ENCODE measurements around the gene FBXL13.
"Not testable (repeated sequence)": the region's sequence is repeated elsewhere in the genome, so short reads cannot be mapped to it uniquely, and the experiment has no call there.

FBXL13 gene

GRCh38 chr7:102794567-102794966 lies 280.0 kb downstream of the FBXL13 start:
- H3K9me3 ChIP-seq (ENCODE audit: control insufficient read depth, low read length); H3K27ac ChIP-seq (ENCODE audit: low read depth, low read length, severe bottlenecking); H3K4me1 ChIP-seq (ENCODE audit: control insufficient read depth, insufficient read depth, low read length, poor library complexity, severe bottlenecking); H3K36me3 ChIP-seq (ENCODE audit: control insufficient read depth, insufficient read depth, low read length); H3K4me3 ChIP-seq (ENCODE audit: extremely low read depth, insufficient read depth, low read length, poor library complexity, severe bottlenecking): not testable (repeated sequence)
- WGBS, 2 experiments (ENCODE audit: insufficient coverage in 2 of 2) = no CpG with 5 or more reads among the region's 1 CpG

GRCh38 chr7:102791831-102792230 lies 282.8 kb downstream of the FBXL13 start:
- not testable (repeated sequence) for H3K4me3 ChIP-seq (ENCODE audit: extremely low read depth, insufficient read depth, low read length, poor library complexity, severe bottlenecking); H3K9me3 ChIP-seq (ENCODE audit: control insufficient read depth, low read length); H3K36me3 ChIP-seq (ENCODE audit: control insufficient read depth, insufficient read depth, low read length); H3K27ac ChIP-seq (ENCODE audit: low read depth, low read length, severe bottlenecking); H3K4me1 ChIP-seq (ENCODE audit: control insufficient read depth, insufficient read depth, low read length, poor library complexity, severe bottlenecking)

- WGBS, 2 experiments (ENCODE audit: insufficient coverage in 2 of 2) = no CpG with 5 or more reads among the region's 5 CpGs
- H3K36me3 ChIP-seq (ENCODE audit: control insufficient read depth, insufficient read depth, low read length); H3K4me1 ChIP-seq (ENCODE audit: control insufficient read depth, insufficient read depth, low read length, poor library complexity, severe bottlenecking); H3K27ac ChIP-seq (ENCODE audit: low read depth, low read length, severe bottlenecking); H3K4me3 ChIP-seq (ENCODE audit: extremely low read depth, insufficient read depth, low read length, poor library complexity, severe bottlenecking); H3K9me3 ChIP-seq (ENCODE audit: control insufficient read depth, low read length): not testable (repeated sequence)
These were observed 283.2 kb downstream of the FBXL13 start for GRCh38 chr7:102791367-102791766.

GRCh38 chr7:102790364-102791100 lies 284.1 kb downstream of the FBXL13 start:
- H3K27ac ChIP-seq (ENCODE audit: low read depth, low read length, severe bottlenecking); H3K4me1 ChIP-seq (ENCODE audit: control insufficient read depth, insufficient read depth, low read length, poor library complexity, severe bottlenecking); H3K4me3 ChIP-seq (ENCODE audit: extremely low read depth, insufficient read depth, low read length, poor library complexity, severe bottlenecking); H3K9me3 ChIP-seq (ENCODE audit: control insufficient read depth, low read length); H3K36me3 ChIP-seq (ENCODE audit: control insufficient read depth, insufficient read depth, low read length): not testable (repeated sequence)
- WGBS, 2 experiments (ENCODE audit: insufficient coverage in 2 of 2) = 100% methylated on average over 1 of the region's 4 CpGs; no CpG with 5 or more reads in 1 of the 2 experiments

GRCh38 chr7:102788770-102789169 lies 285.8 kb downstream of the FBXL13 start:
- not testable (repeated sequence) for H3K36me3 ChIP-seq (ENCODE audit: control insufficient read depth, insufficient read depth, low read length); H3K4me1 ChIP-seq (ENCODE audit: control insufficient read depth, insufficient read depth, low read length, poor library complexity, severe bottlenecking); H3K9me3 ChIP-seq (ENCODE audit: control insufficient read depth, low read length); H3K4me3 ChIP-seq (ENCODE audit: extremely low read depth, insufficient read depth, low read length, poor library complexity, severe bottlenecking); H3K27ac ChIP-seq (ENCODE audit: low read depth, low read length, severe bottlenecking)
- WGBS, 2 experiments (ENCODE audit: insufficient coverage in 2 of 2) = no CpG with 5 or more reads among the region's 2 CpGs

GRCh38 chr7:102780926-102781325 lies 293.7 kb downstream of the FBXL13 start:
- H3K36me3 ChIP-seq (ENCODE audit: control insufficient read depth, insufficient read depth, low read length); H3K27ac ChIP-seq (ENCODE audit: low read depth, low read length, severe bottlenecking); H3K9me3 ChIP-seq (ENCODE audit: control insufficient read depth, low read length); H3K4me1 ChIP-seq (ENCODE audit: control insufficient read depth, insufficient read depth, low read length, poor library complexity, severe bottlenecking); H3K4me3 ChIP-seq (ENCODE audit: extremely low read depth, insufficient read depth, low read length, poor library complexity, severe bottlenecking): not testable (repeated sequence)
- WGBS, 2 experiments (ENCODE audit: insufficient coverage in 2 of 2) = 93 to 95% methylated on average over 7 to 9 of the region's 10 CpGs

- H3K4me1 ChIP-seq (ENCODE audit: control insufficient read depth, insufficient read depth, low read length, poor library complexity, severe bottlenecking); H3K36me3 ChIP-seq (ENCODE audit: control insufficient read depth, insufficient read depth, low read length); H3K4me3 ChIP-seq (ENCODE audit: extremely low read depth, insufficient read depth, low read length, poor library complexity, severe bottlenecking); H3K27ac ChIP-seq (ENCODE audit: low read depth, low read length, severe bottlenecking); H3K9me3 ChIP-seq (ENCODE audit: control insufficient read depth, low read length): not testable (repeated sequence)
- WGBS, 2 experiments (ENCODE audit: insufficient coverage in 2 of 2) = no CpG with 5 or more reads among the region's 3 CpGs
These were observed 295.9 kb downstream of the FBXL13 start for GRCh38 chr7:102778663-102779062.

GRCh38 chr7:102776217-102776616 lies 298.4 kb downstream of the FBXL13 start:
- not testable (repeated sequence) for H3K4me1 ChIP-seq (ENCODE audit: control insufficient read depth, insufficient read depth, low read length, poor library complexity, severe bottlenecking); H3K27ac ChIP-seq (ENCODE audit: low read depth, low read length, severe bottlenecking); H3K9me3 ChIP-seq (ENCODE audit: control insufficient read depth, low read length); H3K4me3 ChIP-seq (ENCODE audit: extremely low read depth, insufficient read depth, low read length, poor library complexity, severe bottlenecking); H3K36me3 ChIP-seq (ENCODE audit: control insufficient read depth, insufficient read depth, low read length)

- WGBS, 2 experiments (ENCODE audit: insufficient coverage in 2 of 2) = no CpG with 5 or more reads among the region's 3 CpGs
- H3K27ac ChIP-seq (ENCODE audit: low read depth, low read length, severe bottlenecking); H3K36me3 ChIP-seq (ENCODE audit: control insufficient read depth, insufficient read depth, low read length); H3K4me3 ChIP-seq (ENCODE audit: extremely low read depth, insufficient read depth, low read length, poor library complexity, severe bottlenecking); H3K4me1 ChIP-seq (ENCODE audit: control insufficient read depth, insufficient read depth, low read length, poor library complexity, severe bottlenecking); H3K9me3 ChIP-seq (ENCODE audit: control insufficient read depth, low read length): not testable (repeated sequence)
These were observed 304.1 kb downstream of the FBXL13 start for GRCh38 chr7:102770467-102770866.

GRCh38 chr7:102769657-102770192 lies 304.9 kb downstream of the FBXL13 start:
- H3K27ac ChIP-seq (ENCODE audit: low read depth, low read length, severe bottlenecking); H3K4me3 ChIP-seq (ENCODE audit: extremely low read depth, insufficient read depth, low read length, poor library complexity, severe bottlenecking); H3K9me3 ChIP-seq (ENCODE audit: control insufficient read depth, low read length); H3K4me1 ChIP-seq (ENCODE audit: control insufficient read depth, insufficient read depth, low read length, poor library complexity, severe bottlenecking); H3K36me3 ChIP-seq (ENCODE audit: control insufficient read depth, insufficient read depth, low read length): not testable (repeated sequence)
- WGBS, 2 experiments (ENCODE audit: insufficient coverage in 2 of 2) = 100% methylated on average over 1 of the region's 3 CpGs; no CpG with 5 or more reads in 1 of the 2 experiments

GRCh38 chr7:102763295-102763905 lies 311.2 kb downstream of the FBXL13 start:
- H3K4me3 ChIP-seq (ENCODE audit: extremely low read depth, insufficient read depth, low read length, poor library complexity, severe bottlenecking); H3K4me1 ChIP-seq (ENCODE audit: control insufficient read depth, insufficient read depth, low read length, poor library complexity, severe bottlenecking); H3K27ac ChIP-seq (ENCODE audit: low read depth, low read length, severe bottlenecking); H3K9me3 ChIP-seq (ENCODE audit: control insufficient read depth, low read length); H3K36me3 ChIP-seq (ENCODE audit: control insufficient read depth, insufficient read depth, low read length): not testable (repeated sequence)
- WGBS, 2 experiments (ENCODE audit: insufficient coverage in 2 of 2) = 100% methylated on average over 2 of the region's 6 CpGs; no CpG with 5 or more reads in 1 of the 2 experiments

Measured in mesodermal cell (in vitro differentiated cells).